Hepatocyte (in vitro differentiated cells): ENCODE results near the gene PLA2G5. TPM values are rescaled to one million over a fixed set of nuclear protein-coding genes. Genes with fewer than 3 reads are reported as not detected.

Experiments
- DNase-seq: peaks from one replicate; pipeline ENCODE4 v3.0.0-alpha.2; 2016; ENCODE audit warnings: low spot score
- H2AFZ ChIP-seq: fragments of 200-600 bp; sonication (generic); 2 replicates; pipeline ENCODE4 v1.6.0; 2016; ENCODE audit warnings: antibody characterized with exemption, mild to moderate bottlenecking
- H3K27ac ChIP-seq: fragments of 200-600 bp; sonication (generic); 2 replicates; pipeline ENCODE4 v1.5.1; 2016; ENCODE audit warnings: mild to moderate bottlenecking
- H3K27me3 ChIP-seq: fragments of 200-600 bp; sonication (generic); 2 replicates; pipeline ENCODE4 v1.6.1; 2016
- H3K36me3 ChIP-seq: fragments of 200-600 bp; sonication (generic); replicated peaks from 2 replicates; pipeline ENCODE4 v1.5.1; 2016; ENCODE audit warnings: low read depth; ENCODE audit not compliant: insufficient read depth
- H3K4me1 ChIP-seq: fragments of 200-600 bp; sonication (generic); 2 replicates; pipeline ENCODE4 v1.5.1; 2016; ENCODE audit warnings: mild to moderate bottlenecking, moderate library complexity; ENCODE audit not compliant: insufficient read depth
- H3K4me2 ChIP-seq: fragments of 200-600 bp; sonication (generic); 2 replicates; pipeline ENCODE4 v1.6.0; 2016
- H3K4me3 ChIP-seq: fragments of 200-600 bp; sonication (generic); 2 replicates; pipeline ENCODE4 v1.5.1; 2016; ENCODE audit warnings: mild to moderate bottlenecking
- H3K79me2 ChIP-seq: fragments of 200-600 bp; sonication (generic); 2 replicates; pipeline ENCODE4 v1.6.0; 2017; ENCODE audit warnings: mild to moderate bottlenecking
- H3K9me2 ChIP-seq: fragments of 200-600 bp; sonication (generic); replicated peaks from 2 replicates; pipeline ENCODE4 v1.6.0; 2017; ENCODE audit warnings: mild to moderate bottlenecking; ENCODE audit not compliant: insufficient read depth
- H3K9me3 ChIP-seq: fragments of 200-600 bp; sonication (generic); 2 replicates; pipeline ENCODE4 v1.5.1; 2016; ENCODE audit warnings: low read depth, mild to moderate bottlenecking
- H4K20me1 ChIP-seq: fragments of 200-600 bp; sonication (generic); 2 replicates; pipeline ENCODE4 v1.6.0; 2016; ENCODE audit warnings: mild to moderate bottlenecking; ENCODE audit not compliant: insufficient read depth, poor library complexity, severe bottlenecking
- CTCF ChIP-seq: fragments of 200-600 bp; sonication (generic); IDR thresholded peaks from 2 replicates; pipeline ENCODE4 v1.5.1; 2016; ENCODE audit warnings: antibody characterized with exemption, mild to moderate bottlenecking; ENCODE audit not compliant: poor library complexity
- EZH2 ChIP-seq: fragments of 200-600 bp; sonication (generic); IDR thresholded peaks from 2 replicates; pipeline ENCODE4 v1.6.1; 2016; ENCODE audit warnings: antibody characterized with exemption, mild to moderate bottlenecking, borderline replicate concordance
- EZH2phosphoT487 ChIP-seq: fragments of 200-600 bp; sonication (generic); IDR thresholded peaks from one replicate; pipeline ENCODE4 v1.6.1; 2018; ENCODE audit warnings: antibody characterized with exemption, mild to moderate bottlenecking, low read depth, moderate library complexity; ENCODE audit not compliant: unreplicated experiment, severe bottlenecking
- WGBS: methylation state at CpG from one replicate; pipeline ENCODE4 v1.1.6; 2016; ENCODE audit warnings: low lambda C conversion rate; ENCODE audit errors: missing lambda C conversion rate; 5-methylcytosine and 5-hydroxymethylcytosine counted together
- polyA plus RNA-seq: library from polyadenylated mRNA; unstranded; fragments of >200 nt; fragmentation: Nextera tagmentation; extraction: Ambion mirVana; gene quantifications from 2 replicates; pipeline ENCODE4 v1.2.1, GENCODE V29; 2016
- total RNA-seq: library from RNA; depleted of rRNA; stranded (reverse); fragments of >200 nt; gene quantifications from 2 replicates; pipeline ENCODE4 v1.2.3, GENCODE V29; 2014

The PLA2G5 gene
- total and polyA plus RNA-seq, 2 experiments from 2014 or later, result 24.9 to 29.4 TPM

GRCh38 chr1:20117236-20117635 is 47.2 kb downstream of the PLA2G5 start:
- H3K4me3 ChIP-seq, result no peak overlapping the region
- no peaks in the 10 kb centered on the region for H3K4me1 ChIP-seq
- H3K9me3 ChIP-seq, result no peaks in the 10 kb centered on the region
- no peak overlapping the region for H2AFZ ChIP-seq
- no peak overlapping the region for H3K27ac ChIP-seq
- no peaks in the 10 kb centered on the region for H3K27me3 ChIP-seq
- TF ChIP-seq EZH2phosphoT487 (no peak), CTCF (no peak), EZH2 (no peak)
- H3K9me2 ChIP-seq, result no peaks in the 10 kb centered on the region
- H3K4me2 ChIP-seq, result no peak overlapping the region
- no peaks in the 10 kb centered on the region for H4K20me1 ChIP-seq
- H3K79me2 ChIP-seq, result no peaks in the 10 kb centered on the region
- no peaks in the 10 kb centered on the region for H3K36me3 ChIP-seq
- no peak for DNase-seq

GRCh38 chr1:20119347-20119746 is 49.4 kb downstream of the PLA2G5 start, which contains the start of gene PLA2G2D:
Gene PLA2G2D, minus strand, starts transcription at chr1:20119536. Its CDS starts 38 bp downstream, at chr1:20119498.
- Histone ChIP-seq H4K20me1 (no peaks in the 10 kb centered on the region), H3K4me3 (no peak within 1 kb of the TSS), H3K27me3 (no peaks in the 10 kb centered on the region), H3K79me2 (no peaks in the 10 kb centered on the region), H3K9me3 (no peaks in the 10 kb centered on the region), H3K9me2 (no peaks in the 10 kb centered on the region), H2AFZ (no peak within 1 kb of the TSS), H3K27ac (no peak within 1 kb of the TSS), H3K36me3 (no peaks in the 10 kb centered on the region), H3K4me1 (no peaks in the 10 kb centered on the region), H3K4me2 (no peak within 1 kb of the TSS)
- TF ChIP-seq EZH2 (no peak), CTCF (no peak), EZH2phosphoT487 (no peak)
- whole genome bisulfite sequencing, result no CpG with 5 or more reads among the region's 2 CpGs
- no peak for DNase-seq

DNA sequence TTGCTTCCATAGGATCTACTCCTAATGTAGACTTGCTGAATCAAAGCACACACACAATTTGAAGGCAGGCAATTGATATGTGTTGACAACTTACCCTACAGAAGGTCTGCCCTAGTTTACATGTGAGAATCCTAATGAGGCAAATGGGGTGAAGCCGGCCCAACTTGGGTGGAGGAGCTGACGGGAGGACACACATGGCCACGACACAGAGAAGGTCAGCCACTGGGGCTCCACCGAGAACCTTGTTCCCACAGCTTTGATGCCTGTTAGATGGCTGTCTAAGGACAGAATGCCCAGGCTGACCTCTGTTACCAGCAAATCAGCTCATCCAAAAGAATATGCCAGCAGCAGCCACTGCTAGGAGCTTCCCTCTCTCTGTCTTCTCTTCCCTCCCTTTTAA is 50.8 kb downstream of the PLA2G5 start:
- H3K79me2 ChIP-seq, result no peaks in the 10 kb centered on the region

More for the DNA sequence above, 50.8 kb downstream of the PLA2G5 start:
- Histone ChIP-seq H3K27me3 (no peaks in the 10 kb centered on the region), H3K9me2 (no peaks in the 10 kb centered on the region), H2AFZ (no peak overlapping the region), H3K4me1 (no peaks in the 10 kb centered on the region), H3K9me3 (no peaks in the 10 kb centered on the region), H3K4me2 (no peak overlapping the region), H3K36me3 (no peaks in the 10 kb centered on the region), H4K20me1 (no peaks in the 10 kb centered on the region), H3K4me3 (no peak overlapping the region), H3K27ac (no peak overlapping the region)
- no peak for DNase-seq
- WGBS, result 91% methylated on average over 4 of the region's 4 CpGs
- TF ChIP-seq CTCF, result no peak
